Hematopoietic multipotent progenitor cell treated with erythropoietin and hydrocortisone succinate and interleukin-3 and kit ligand, for 6 days (in vitro differentiated cells): ENCODE measurements around the gene CD80.

Experiments
- DNase-seq: peaks from one replicate; pipeline ENCODE4 v3.0.0-alpha.2; 2015

CD80 gene

GRCh38 chr3:119542168-119542767 is 17.1 kb downstream of the CD80 start:
- no peak for DNase-seq

GRCh38 chr3:119541547-119541946 is 17.9 kb downstream of the CD80 start:
- no peak for DNase-seq

GRCh38 chr3:119538772-119539171 is 20.6 kb downstream of the CD80 start:
- DNase-seq = no peak

- no peak for DNase-seq
These were observed 22.7 kb downstream of the CD80 start for GRCh38 chr3:119536757-119537156.

- no peak for DNase-seq
These were observed 25.1 kb downstream of the CD80 start for GRCh38 chr3:119534296-119534695.

- no peak for DNase-seq
These were observed 28.3 kb downstream of the CD80 start for GRCh38 chr3:119531151-119531550.

GRCh38 chr3:119530456-119530855 is 29.0 kb downstream of the CD80 start:
- DNase-seq = no peak

GRCh38 chr3:119529883-119530282 is 29.5 kb downstream of the CD80 start:
- no peak for DNase-seq

GRCh38 chr3:119527714-119528113 is 31.7 kb downstream of the CD80 start:
- no peak for DNase-seq

GRCh38 chr3:119524931-119525662 is 34.3 kb downstream of the CD80 start:
- peak; percentile 43 for DNase-seq

GRCh38 chr3:119518026-119518425 is 41.4 kb downstream of the CD80 start:
- DNase-seq = no peak

- DNase-seq = no peak
These were observed 42.3 kb downstream of the CD80 start for GRCh38 chr3:119517112-119517511.

GRCh38 chr3:119514637-119515036 is 44.8 kb downstream of the CD80 start:
- DNase-seq = no peak

- DNase-seq = no peak
These were observed 48.7 kb downstream of the CD80 start for GRCh38 chr3:119510690-119511089.

- peak; percentile 85 for DNase-seq
These were observed 51.1 kb downstream of the CD80 start for GRCh38 chr3:119508172-119508845.

GRCh38 chr3:119507404-119507803 is 52.0 kb downstream of the CD80 start:
- peak; percentile 35 for DNase-seq

GRCh38 chr3:119506631-119507030 is 52.8 kb downstream of the CD80 start:
- no peak for DNase-seq

GRCh38 chr3:119500901-119501300 is 58.5 kb downstream of the CD80 start:
- peak; percentile 61 for DNase-seq

- no peak for DNase-seq
These were observed 59.1 kb downstream of the CD80 start for GRCh38 chr3:119500265-119500664.

GRCh38 chr3:119498186-119499011 is 61.0 kb downstream of the CD80 start, which contains the start of gene TIMMDC1:
TSS of gene TIMMDC1 (plus strand) at chr3:119498547. CDS start at chr3:119498734, 187 bp downstream.
- peak; percentile 99 for DNase-seq

GRCh38 chr3:119497820-119498185 is 61.6 kb downstream of the CD80 start:
- peak; percentile 64 for DNase-seq

GRCh38 chr3:119494597-119494996 is 64.8 kb downstream of the CD80 start:
- no peak for DNase-seq

- no peak for DNase-seq
These were observed 66.6 kb downstream of the CD80 start for GRCh38 chr3:119492810-119493209.
